ENCODE results near the gene DVL3. TPM values are rescaled to one million over a fixed set of nuclear protein-coding genes. Genes with fewer than 3 reads are reported as not detected.

The DVL3 gene
- polyA plus RNA-seq, 1 experiment = 33.9 TPM

- peak; percentile 95 for DNase-seq (ENCODE audit: low read depth)
- Histone ChIP-seq H3K27me3 (ENCODE audit: control insufficient read depth, insufficient read depth, low read length) (no peaks in the 10 kb centered on the region), H3K36me3 (ENCODE audit: control insufficient read depth, insufficient read depth, low read length) (peaks cover 52% of the 10 kb centered on the region), H3K4me3 (ENCODE audit: low read depth, low read length) (peak overlapping the region; percentile 89)
- CTCF ChIA-PET = interaction anchor here (0.7 to 1.6 kb wide), 3 partner anchors 9 to 42 kb away, joined by 3 to 8 read pairs (median 5); no protein-coding TSS in a partner anchor
- no peak for TF ChIP-seq CTCF (IDR thresholded peaks at IDR 0.05; ENCODE audit: insufficient read depth, low read depth, low read length)
- POLR2A ChIA-PET = interaction anchor here (1.0 to 1.2 kb wide), 2 partner anchors 9 to 13 kb away, joined by 9 to 20 read pairs; no protein-coding TSS in a partner anchor
Observed at GRCh38 chr3:184185461-184186183, 30.4 kb downstream of the DVL3 start.

GRCh38 chr3:184186184-184186901, 31.2 kb downstream of the DVL3 start, which contains the start of gene ABCF3:
TSS of gene ABCF3 (plus strand) at chr3:184186199. CDS start at chr3:184186208, 9 bp downstream.
- Histone ChIP-seq H3K36me3 (ENCODE audit: control insufficient read depth, insufficient read depth, low read length) (peaks cover 49% of the 10 kb centered on the region), H3K27me3 (ENCODE audit: control insufficient read depth, insufficient read depth, low read length) (no peaks in the 10 kb centered on the region), H3K4me3 (ENCODE audit: low read depth, low read length) (peak within 1 kb of the TSS; percentile 89)
- ChIA-PET CTCF (interaction anchor here (0.6 to 1.6 kb wide), 6 partner anchors 10 to 281 kb away, joined by 3 to 8 read pairs (median 4); partner anchors contain the start of gene EEF1AKMT4), POLR2A (interaction anchor here (0.8 to 1.2 kb wide), 3 partner anchors 9 to 12 kb away, joined by 4 to 20 read pairs (median 9); no protein-coding TSS in a partner anchor)
- no peak for TF ChIP-seq CTCF (IDR thresholded peaks at IDR 0.05; ENCODE audit: insufficient read depth, low read depth, low read length)
- no peak for DNase-seq (ENCODE audit: low read depth)

DNA sequence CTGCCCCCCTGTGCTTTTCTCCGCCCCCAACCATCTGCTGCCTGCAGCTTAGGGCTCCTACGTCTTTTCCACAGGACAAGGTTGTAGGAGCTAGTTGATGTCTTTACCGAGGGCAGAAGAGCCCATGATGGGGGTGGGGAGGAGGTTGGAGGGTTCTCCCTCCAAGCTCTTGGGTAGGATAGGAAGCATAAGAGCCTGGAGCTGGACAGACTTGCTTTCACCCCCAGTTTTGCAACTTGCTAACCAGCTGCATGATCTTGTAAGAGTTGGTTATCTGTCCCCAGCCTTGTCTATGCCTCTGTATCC, 31.7 kb downstream of the DVL3 start:
- Histone ChIP-seq H3K36me3 (ENCODE audit: control insufficient read depth, insufficient read depth, low read length) (peaks cover 47% of the 10 kb centered on the region), H3K27me3 (ENCODE audit: control insufficient read depth, insufficient read depth, low read length) (no peaks in the 10 kb centered on the region), H3K4me3 (ENCODE audit: low read depth, low read length) (peak overlapping the region; percentile 89)
- CTCF ChIA-PET = interaction anchor here (0.6 to 1.6 kb wide), 5 partner anchors 10 to 282 kb away, joined by 3 to 8 read pairs (median 3); partner anchors contain the start of gene EEF1AKMT4
- no peak for TF ChIP-seq CTCF (IDR thresholded peaks at IDR 0.05; ENCODE audit: insufficient read depth, low read depth, low read length)
- POLR2A ChIA-PET = interaction anchor here (0.8 kb wide), 1 partner anchor 10 kb away, joined by 4 read pairs; no protein-coding TSS in a partner anchor
- DNase-seq (ENCODE audit: low read depth) = no peak

DNA sequence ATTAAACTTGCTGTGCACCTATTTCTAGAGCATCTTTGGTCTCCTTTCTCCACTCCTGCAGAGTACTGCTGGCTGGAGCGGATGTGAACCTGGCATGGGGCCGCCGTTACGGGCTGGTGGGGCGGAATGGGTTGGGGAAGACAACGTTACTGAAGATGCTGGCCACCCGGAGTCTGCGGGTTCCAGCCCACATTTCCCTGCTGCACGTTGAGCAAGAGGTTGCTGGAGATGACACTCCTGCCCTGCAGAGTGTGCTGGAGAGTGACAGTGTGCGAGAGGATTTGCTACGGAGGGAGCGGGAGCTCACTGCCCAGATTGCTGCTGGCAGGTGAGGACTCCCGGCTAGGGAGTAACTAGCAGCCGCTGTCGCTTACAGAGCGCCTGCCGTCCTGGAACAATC, 32.9 kb downstream of the DVL3 start:
- ChIA-PET POLR2A (no interaction called here), CTCF (interaction anchor here (0.9 kb wide), 1 partner anchor 40 kb away, joined by 3 read pairs; no protein-coding TSS in a partner anchor)
- DNase-seq (ENCODE audit: low read depth) = no peak
- Histone ChIP-seq H3K27me3 (ENCODE audit: control insufficient read depth, insufficient read depth, low read length) (no peaks in the 10 kb centered on the region), H3K4me3 (ENCODE audit: low read depth, low read length) (no peak overlapping the region), H3K36me3 (ENCODE audit: control insufficient read depth, insufficient read depth, low read length) (peaks cover 44% of the 10 kb centered on the region)
- no peak for TF ChIP-seq CTCF (IDR thresholded peaks at IDR 0.05; ENCODE audit: insufficient read depth, low read depth, low read length)

DNA sequence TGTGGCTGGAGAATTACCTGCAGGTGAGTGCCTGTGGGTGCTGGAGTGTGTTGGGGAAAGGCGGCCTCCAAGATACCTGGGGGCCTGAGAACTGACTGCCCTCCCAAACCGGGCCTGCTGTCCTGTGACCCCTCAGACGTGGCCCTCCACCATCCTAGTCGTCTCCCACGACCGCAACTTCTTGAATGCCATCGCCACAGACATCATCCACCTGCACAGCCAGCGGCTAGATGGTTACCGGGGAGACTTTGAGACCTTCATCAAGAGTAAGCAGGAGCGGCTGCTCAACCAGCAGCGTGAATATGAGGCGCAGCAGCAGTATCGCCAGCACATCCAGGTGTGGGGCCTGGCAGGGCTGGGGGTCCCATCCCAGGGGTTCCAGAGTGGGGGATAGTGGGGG, 34.2 kb downstream of the DVL3 start:
- H3K36me3 ChIP-seq (ENCODE audit: control insufficient read depth, insufficient read depth, low read length) = peaks cover 44% of the 10 kb centered on the region
- ChIA-PET POLR2A (no interaction called here), CTCF (no interaction called here)
- no peaks in the 10 kb centered on the region for H3K27me3 ChIP-seq (ENCODE audit: control insufficient read depth, insufficient read depth, low read length)
- TF ChIP-seq CTCF (IDR thresholded peaks at IDR 0.05; ENCODE audit: insufficient read depth, low read depth, low read length) = no peak
- DNase-seq (ENCODE audit: low read depth) = no peak
- H3K4me3 ChIP-seq (ENCODE audit: low read depth, low read length) = no peak overlapping the region

Measured in BJ (cell line).